NK-92 treated with Interleukin-12 subunit alpha and Interleukin-12 subunit beta, amount 100 ng/mL, for 24 hours (cell line): ENCODE data around the gene MICAL2.

Experiments used
- DNase-seq: peaks from one replicate; lab custom pipeline; 2025; lab: John Stamatoyannopoulos, UW

Gene MICAL2

DNA sequence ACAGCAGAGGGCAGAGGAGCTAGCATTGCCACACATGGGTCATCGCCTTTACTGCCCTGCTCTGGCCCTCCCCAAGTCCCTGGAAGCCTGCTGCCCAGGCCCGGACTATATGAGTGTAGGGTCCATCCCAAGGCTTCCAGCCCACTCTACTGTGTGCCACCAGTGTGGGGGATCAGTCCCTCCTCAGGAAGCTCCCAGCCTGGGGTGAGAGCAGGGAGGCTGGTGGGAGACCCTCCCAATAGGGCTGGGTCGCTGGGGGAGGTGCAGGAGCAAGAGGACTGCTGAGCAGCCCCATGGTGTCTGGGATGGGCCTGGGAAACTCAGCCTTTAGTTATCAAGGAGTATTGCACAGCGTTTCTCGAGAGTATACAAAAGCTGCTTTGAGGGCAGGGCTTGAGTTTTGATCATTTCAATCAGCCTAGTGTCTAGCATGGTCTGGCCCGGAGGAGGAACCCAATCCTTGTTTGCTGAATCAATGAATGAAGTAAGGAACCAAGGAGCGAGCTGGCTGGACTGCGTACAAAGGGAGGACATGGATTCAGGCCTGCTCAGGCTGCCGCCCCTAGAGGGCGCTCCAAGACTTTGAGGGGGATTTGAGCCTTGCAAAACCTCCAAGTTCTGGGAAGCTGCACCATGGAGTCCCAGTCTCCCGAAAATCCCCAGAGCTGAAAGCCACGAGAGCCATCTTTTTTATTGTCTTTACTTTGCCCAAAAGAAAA, 178.0 kb downstream of the MICAL2 start:
- DNase-seq: peak; percentile 10

DNA sequence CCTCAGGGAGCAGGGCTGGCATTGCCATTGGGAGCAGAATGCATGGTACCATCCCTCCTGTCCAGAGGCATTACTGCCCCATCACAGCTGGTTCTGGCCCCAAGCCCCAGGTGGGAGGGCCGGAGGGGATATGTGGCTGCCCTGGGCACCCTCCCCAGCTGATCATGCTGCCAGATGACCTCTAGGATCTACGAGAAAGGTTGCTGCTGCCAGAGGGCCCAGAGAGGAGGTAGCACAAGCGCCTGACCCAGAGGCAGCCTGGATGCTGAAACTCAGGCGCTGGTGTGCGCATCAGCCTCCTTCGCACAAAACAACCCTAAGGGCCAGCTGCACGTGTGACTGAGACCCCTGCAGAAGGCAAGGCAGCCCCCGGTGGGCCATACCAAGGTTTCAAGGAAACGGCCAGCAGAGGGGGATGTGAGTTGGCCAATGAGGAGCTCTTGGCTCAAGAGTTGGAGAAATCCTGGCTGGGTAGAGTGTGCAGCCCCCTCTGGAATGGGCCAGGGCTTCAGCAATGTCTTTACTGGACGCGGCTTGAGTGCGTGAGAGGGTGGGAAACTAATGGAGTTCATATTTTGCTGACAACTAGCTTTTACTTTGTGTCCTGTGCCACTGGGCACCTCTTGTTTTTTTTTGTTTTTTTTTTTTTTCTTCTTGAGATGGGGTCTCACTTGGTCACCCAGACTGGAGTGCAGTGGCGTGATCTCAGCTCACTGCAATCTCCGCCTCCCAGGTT, 178.7 kb downstream of the MICAL2 start:
- DNase-seq: no peak

DNA sequence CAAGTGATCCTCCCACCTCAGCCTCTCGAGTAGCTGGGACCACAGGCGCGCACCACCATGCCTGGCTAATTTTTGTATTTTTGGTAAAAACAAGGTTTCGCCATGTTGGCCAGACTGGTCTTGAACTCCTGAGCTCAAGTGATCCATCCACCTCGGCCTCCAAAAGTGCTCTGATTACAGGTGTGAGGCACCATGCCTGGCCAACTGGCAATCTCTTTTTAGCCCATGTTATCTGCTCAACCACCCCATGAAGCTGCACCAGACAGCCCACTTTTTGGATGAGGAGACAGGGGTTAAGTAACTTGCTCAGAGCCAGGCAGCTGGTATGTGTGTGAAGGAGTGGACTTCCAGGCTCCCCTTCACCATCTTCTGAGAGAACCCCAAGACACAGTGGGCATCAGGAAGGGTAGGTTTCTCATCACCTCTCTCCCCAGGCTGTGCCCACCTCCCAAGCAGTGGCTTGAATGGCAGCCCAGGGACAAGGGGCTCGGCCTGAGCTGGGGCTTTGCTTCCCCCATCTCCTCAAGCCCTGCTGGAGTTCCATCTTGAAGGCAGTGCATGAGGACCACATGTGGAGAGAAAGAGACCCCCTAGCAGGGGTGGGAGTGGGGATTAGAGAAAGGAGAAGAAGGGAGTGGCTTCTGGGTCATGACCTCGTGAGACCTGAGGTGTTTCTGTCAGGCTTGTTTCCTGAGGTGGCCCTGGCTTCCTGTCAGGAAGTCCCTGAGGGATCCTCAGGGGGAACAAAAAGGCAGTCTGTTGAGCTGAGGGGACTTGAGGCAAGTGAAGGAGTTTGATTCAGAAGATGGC, 179.5 kb downstream of the MICAL2 start:
- no peak for DNase-seq

DNA sequence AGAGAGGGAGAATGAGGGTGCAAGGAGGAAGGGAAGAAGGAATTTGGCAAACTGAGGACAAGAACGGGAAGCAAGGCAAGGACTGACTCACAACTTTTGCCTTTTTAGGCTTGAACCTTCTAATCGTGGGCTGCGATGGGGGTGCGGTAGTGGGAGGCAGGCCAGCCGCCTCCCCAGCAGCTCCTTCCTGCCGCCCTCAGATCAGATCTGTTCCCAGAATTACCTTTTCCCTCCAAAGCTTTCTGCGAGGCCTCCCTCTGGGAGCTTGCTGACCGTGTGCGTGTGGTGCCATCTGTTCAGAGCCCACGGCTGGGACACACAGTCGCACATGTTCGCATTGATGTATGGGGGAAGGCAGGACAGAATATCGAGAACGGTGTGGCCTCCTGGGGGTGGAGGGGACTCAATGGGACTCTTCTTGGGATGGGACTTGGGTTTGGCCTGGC, 180.1 kb downstream of the MICAL2 start:
- DNase-seq: no peak

GRCh38 chr11:12291313-12291712, 180.9 kb downstream of the MICAL2 start:
- no peak for DNase-seq

DNA sequence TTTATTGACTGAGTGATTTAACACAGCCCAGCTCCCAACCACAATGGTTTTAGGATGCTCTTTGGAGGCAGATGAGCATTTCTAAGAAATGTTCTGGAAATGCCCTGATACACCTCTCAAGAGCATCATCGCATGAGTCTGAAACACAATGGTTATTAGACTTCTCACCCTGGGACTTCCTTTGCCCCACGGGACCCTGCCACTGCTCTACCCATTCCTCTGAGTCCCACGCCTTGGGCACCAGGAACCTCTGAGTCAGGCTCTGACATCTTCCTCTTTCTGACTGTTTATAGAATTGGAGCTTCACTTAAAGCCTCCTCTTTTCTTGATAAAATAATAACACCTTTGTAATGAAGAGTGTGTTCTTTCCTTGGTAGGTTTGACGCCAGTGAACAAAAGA, 181.4 kb downstream of the MICAL2 start:
- DNase-seq: no peak

GRCh38 chr11:12292766-12293165, 182.4 kb downstream of the MICAL2 start:
- no peak for DNase-seq

DNA sequence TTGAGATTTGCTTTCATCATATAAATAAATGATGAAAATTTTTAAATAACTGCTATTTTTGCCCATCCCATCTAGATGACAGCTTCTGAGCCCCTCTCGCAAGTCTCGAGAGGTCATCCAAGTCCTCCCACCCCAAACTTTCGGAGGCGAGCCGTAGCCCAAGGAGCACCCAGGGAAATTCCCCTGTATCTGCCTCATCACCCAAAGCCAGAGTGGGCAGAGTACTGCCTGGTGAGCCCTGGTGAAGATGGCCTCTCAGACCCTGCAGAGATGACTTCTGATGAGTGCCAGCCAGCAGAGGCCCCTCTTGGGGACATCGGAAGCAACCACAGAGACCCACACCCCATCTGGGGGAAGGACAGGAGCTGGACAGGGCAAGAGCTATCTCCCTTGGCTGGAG, 183.1 kb downstream of the MICAL2 start:
- DNase-seq: no peak

DNA sequence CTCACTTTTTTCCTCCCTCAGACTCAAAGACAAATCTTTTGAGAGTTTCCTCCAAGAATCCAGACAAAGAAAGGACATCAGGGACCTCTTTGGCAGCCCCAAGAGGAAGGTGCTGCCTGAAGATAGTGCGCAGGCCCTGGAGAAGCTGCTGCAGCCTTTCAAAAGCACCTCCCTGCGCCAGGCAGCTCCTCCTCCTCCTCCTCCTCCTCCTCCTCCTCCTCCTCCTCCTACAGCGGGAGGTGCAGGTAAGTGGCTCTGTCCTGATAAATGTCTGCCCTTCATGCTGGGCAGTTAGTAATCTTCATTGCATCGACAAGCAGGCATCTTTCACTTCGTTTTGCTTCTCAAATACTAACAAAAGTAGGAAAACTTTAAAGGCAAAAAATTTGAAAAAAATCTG, 184.2 kb downstream of the MICAL2 start:
- DNase-seq: no peak

DNA sequence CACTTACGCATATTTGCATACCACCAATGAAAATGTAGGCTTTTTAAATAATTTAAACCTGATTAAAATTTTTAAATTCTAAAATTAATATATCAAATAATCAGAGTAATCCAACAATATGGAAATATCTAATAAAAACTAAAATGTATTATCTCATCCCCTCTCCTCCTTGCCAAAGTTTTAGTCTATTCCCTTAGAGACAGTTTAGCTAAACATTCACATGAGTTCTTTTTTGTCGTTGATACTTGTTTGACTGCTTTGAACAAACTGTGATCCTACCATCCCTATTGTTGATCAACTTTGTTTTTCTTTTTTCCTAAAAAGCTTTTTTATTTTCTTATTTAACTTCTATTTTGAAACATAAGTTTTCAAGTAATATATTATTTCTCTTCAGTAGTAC, 185.6 kb downstream of the MICAL2 start:
- DNase-seq: no peak

GRCh38 chr11:12298610-12299009, 188.2 kb downstream of the MICAL2 start:
- no peak for DNase-seq

DNA sequence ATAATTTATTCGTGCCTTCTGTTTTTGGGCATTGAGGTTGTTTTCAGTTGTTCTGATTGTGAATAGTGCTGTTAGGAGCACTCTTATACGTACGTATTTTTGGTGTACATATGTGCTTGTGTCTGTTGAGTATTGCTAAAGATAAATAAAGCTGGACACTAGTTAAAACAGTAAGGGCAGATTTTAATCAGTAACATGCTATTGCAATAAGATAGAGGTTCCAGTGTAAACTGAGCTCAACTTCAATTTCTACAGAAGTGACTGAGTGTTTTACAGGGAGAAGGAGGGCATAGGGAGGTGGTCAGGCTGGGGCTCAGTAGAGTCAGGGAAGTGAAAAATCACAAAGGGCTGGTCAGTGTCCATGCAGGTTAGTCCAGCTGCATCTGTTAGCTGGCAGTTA, 191.0 kb downstream of the MICAL2 start:
- DNase-seq: no peak

DNA sequence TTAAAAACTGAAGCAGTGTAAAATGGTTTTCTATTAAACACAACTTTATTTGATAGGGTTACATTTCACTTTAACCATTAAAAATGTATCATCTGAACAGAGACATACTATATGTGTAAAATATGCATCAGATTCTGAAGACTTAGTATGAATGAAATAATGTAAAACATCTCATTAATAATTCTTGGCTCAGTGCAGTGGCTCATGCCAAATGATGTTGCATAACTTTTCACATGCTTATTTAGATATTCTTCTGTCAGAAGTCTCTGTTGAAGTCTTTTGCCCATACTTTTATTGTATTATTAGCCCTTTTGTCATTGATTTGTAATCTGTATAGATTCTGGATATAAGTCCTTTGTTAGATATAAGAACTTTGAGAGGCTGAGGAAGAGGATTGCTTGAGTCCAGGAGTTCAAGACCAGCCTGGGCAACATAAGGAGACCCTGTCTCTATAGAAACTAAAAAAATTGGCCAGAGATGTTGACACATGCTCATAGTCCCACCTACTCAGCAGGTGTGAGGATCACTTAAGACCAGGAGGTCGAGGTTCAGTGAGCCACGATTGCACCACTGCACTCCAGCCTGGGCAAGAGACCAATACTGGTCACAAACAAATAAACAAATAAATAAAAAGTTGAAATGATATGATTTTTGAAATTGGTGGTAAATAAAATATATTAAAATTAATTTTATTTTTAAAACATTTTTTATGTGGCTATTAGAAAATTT, 193.2 kb downstream of the MICAL2 start:
- no peak for DNase-seq

DNA sequence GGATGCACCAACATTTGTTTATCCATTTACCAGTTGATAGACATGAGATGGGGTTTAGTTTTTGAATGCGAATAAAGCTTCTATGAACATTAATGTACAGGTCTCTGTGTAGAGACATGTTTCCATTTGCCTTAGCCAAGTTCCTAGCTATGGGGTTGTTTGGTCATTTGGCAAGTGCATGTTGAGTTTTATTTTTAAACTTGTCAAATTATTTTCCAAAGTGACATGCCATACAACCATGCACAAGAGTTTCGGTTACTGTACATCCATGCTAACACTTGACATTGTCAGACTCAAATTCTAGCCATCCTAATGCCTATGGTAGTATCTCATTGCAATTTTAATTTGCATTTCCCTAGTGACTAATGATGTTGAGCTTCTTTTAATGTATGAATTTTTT, 196.4 kb downstream of the MICAL2 start:
- no peak for DNase-seq

DNA sequence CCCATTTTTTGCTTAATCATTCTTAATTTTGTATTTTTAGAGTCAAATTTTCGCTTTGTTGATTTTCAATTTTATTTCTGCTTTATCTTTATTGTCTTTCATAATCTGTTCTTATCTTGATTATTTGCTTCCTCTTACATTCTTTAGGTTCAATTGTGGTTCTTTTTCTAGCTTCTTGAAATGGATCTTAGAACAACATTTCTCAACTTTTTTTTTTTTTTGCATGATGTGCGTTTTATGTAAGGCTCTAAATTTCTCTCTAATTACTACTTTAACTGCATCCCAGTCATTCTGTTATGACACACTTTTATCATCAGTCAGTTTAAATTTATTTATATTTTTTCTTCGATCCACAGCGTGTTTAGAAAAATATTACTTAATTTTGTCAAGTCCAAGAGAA, 201.7 kb downstream of the MICAL2 start:
- DNase-seq: no peak
